PC-9 (cell line): ENCODE results near the gene COL4A2.

ENCODE experiments used
- EZH2 ChIP-seq: fragments of 200-600 bp; sonication (generic); IDR thresholded peaks from 2 replicates; pipeline ENCODE4 v1.8.0; 2017; ENCODE audit warnings: antibody characterized with exemption, low read depth
- TF ChIP-seq, protein P1 (sequence below): fragments of 200-600 bp; sonication (generic); conservative IDR thresholded peaks from 2 replicates; pipeline ENCODE4 v1.6.1; 2017; ENCODE audit warnings: mixed run types, antibody characterized with exemption, mild to moderate bottlenecking, moderate library complexity

DNA sequence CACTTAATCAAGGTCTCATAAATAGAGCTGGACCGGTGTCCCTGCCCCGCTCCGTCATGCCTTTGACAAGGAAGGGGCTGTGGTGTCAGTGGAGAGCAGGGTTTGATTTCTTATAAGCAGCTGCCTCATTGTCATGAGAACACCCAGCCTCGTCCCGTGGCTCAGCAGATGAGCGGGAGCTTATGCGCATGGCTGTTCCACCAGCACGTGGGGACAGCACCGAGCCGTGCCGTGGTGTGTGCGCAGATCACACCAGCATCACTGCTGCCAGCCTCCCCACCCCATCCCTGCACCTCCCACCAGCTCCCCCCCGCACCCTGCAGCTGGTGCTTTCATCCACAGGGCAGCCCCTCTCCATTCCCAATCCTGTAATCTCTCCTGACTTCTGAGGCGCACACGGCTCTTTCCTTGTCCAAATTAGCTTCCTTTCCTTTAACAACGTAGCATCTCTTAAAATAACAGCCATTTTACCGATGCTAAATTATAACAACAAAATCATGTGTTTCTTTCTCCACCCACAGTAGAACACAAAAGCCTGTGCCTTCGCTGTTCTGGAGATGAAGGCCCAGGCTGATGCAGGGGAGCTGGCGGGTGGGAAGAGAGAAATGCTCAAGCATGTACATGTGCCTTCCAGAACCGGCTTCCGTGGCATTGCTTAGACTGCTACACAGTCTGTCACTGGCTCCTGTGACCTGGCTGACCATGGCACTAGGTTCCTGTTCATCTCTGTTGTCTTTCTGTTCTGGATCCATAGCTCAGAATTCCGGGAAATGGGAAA lies 157.7 kb downstream of the COL4A2 start:
- TF ChIP-seq, protein P1, sequence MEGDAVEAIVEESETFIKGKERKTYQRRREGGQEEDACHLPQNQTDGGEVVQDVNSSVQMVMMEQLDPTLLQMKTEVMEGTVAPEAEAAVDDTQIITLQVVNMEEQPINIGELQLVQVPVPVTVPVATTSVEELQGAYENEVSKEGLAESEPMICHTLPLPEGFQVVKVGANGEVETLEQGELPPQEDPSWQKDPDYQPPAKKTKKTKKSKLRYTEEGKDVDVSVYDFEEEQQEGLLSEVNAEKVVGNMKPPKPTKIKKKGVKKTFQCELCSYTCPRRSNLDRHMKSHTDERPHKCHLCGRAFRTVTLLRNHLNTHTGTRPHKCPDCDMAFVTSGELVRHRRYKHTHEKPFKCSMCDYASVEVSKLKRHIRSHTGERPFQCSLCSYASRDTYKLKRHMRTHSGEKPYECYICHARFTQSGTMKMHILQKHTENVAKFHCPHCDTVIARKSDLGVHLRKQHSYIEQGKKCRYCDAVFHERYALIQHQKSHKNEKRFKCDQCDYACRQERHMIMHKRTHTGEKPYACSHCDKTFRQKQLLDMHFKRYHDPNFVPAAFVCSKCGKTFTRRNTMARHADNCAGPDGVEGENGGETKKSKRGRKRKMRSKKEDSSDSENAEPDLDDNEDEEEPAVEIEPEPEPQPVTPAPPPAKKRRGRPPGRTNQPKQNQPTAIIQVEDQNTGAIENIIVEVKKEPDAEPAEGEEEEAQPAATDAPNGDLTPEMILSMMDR, result no peak
- TF ChIP-seq EZH2, result no peak
